ENCODE measurements around the gene GJC3.

- no peak for TF ChIP-seq JUN (CRISPR knock-in tag; IDR thresholded peaks at IDR 0.05)
- no peak for TF ChIP-seq MLX (CRISPR knock-in tag; IDR thresholded peaks at IDR 0.05)
- TF ChIP-seq ZNF569 (CRISPR knock-in tag; IDR thresholded peaks at IDR 0.05; ENCODE audit: borderline replicate concordance): no peak
- no peak for TF ChIP-seq ZNF589 (CRISPR knock-in tag; conservative IDR thresholded peaks at IDR 0.05)
- TF ChIP-seq FOXK2 (IDR thresholded peaks at IDR 0.05): no peak
- TF ChIP-seq CTCF (CRISPR knock-in tag; IDR thresholded peaks at IDR 0.05): no peak
- TF ChIP-seq SCMH1 (CRISPR knock-in tag; IDR thresholded peaks at IDR 0.05; ENCODE audit: borderline replicate concordance): no peak
- TF ChIP-seq DZIP1 (CRISPR knock-in tag; IDR thresholded peaks at IDR 0.05): no peak
- no peak for TF ChIP-seq REST (IDR thresholded peaks at IDR 0.05; ENCODE audit: borderline replicate concordance in 1 of 2, low read depth in 1 of 2, low read length in 2 of 2)
- TF ChIP-seq RAD51 (IDR thresholded peaks at IDR 0.05; ENCODE audit: borderline replicate concordance): no peak
- no peak for TF ChIP-seq HDAC6 (IDR thresholded peaks at IDR 0.05; ENCODE audit: low read depth, low read length)
- TF ChIP-seq DDIT3 (CRISPR knock-in tag; IDR thresholded peaks at IDR 0.05): no peak
- no peak for TF ChIP-seq ZBTB44 (CRISPR knock-in tag; IDR thresholded peaks at IDR 0.05)
- TF ChIP-seq EHMT2 (IDR thresholded peaks at IDR 0.05; ENCODE audit: borderline replicate concordance, low read depth, low read length): no peak
These were observed 31.9 kb downstream of the GJC3 start for GRCh38 chr7:99897322-99898022.

Data from HepG2 (cell line).